Heart left ventricle (tissue), 13 donors: ENCODE data around the gene ULBP3.

ENCODE experiments used
- CTCF ChIP-seq, 12 donors: fragments of 200-600 bp; sonication (generic) in 4 of 12; IDR thresholded peaks; one replicate each; pipeline versions ENCODE4 v1.5.0 to v1.8.0; 2018 to 2022; ENCODE audit warnings: antibody characterized with exemption in 12 of 12, mild to moderate bottlenecking in 5 of 12
- POLR2A ChIP-seq, 2 donors: fragments of 450-650 bp; IDR thresholded peaks; one replicate each; pipeline ENCODE4 v1.6.1; 2017; ENCODE audit warnings: antibody characterized with exemption in 2 of 2, mild to moderate bottlenecking in 2 of 2, moderate library complexity in 2 of 2
- donor health status: ischemic (EF 13 %, LVEDD 7.1; RV severe dilation, severe dysfunction).
- donor health status: DM: no; HTN: yes; CAD: no.
- donor health status: DM: no; HTN: no; CAD: no.
- donor health status: ischemic (EF 25% LVEDD 6.9; RV normal size, moderate dysfunction).
- donor health status: ischemic (EF 25% LVEDD 5.7; RV mildly dilated, moderate dysfunction).
- donor health status: ischemic (EF 35%, LVEDD 5.7; RV mildly dilated, moderate dysfunction).
- donor health status: nonischemic (EF 11% LVEDD 7.7; RV severe dilation, severe dysfunction).
- donor health status: DM: yes; HTN: yes; CAD: no.
- donor health status: PGD.
- donor health status: ischemic (EF 29% LVEDD 5.4; RV normal size, mild dysfunction).
- donor health status: nonischemic (EF 23%, LVEDD 6.1; RV moderate dilation, normal function).

GRCh38 chr6:150093397-150093796 lies 24.5 kb upstream of the ULBP3 start:
- TF ChIP-seq CTCF (IDR thresholded peaks at IDR 0.05): no peak
- no peak for TF ChIP-seq POLR2A (IDR thresholded peaks at IDR 0.05)
